SJCRH30 (cell line): ENCODE data around the gene DIS3L2. TPM values are rescaled to one million over a fixed set of nuclear protein-coding genes. Genes with fewer than 3 reads are reported as not detected.

Experiments
- DNase-seq, 2 experiments: peaks; one replicate each; pipeline ENCODE4 v3.0.0-alpha.2; 2015 to 2020
- H3K27ac ChIP-seq: fragments of 250-450 bp; sonication (Bioruptor Pico); 2 replicates; pipeline ENCODE4 v1.5.1; 2020; ENCODE audit warnings: mild to moderate bottlenecking, moderate library complexity
- H3K27me3 ChIP-seq: fragments of 250-450 bp; sonication (Bioruptor Pico); 2 replicates; pipeline ENCODE4 v1.5.1; 2020; ENCODE audit warnings: mild to moderate bottlenecking, moderate library complexity
- H3K36me3 ChIP-seq: fragments of 250-450 bp; sonication (Bioruptor Pico); 2 replicates; pipeline ENCODE4 v1.5.1; 2020; ENCODE audit warnings: mild to moderate bottlenecking, moderate library complexity
- H3K4me1 ChIP-seq: fragments of 250-450 bp; sonication (Bioruptor Pico); 2 replicates; pipeline ENCODE4 v1.5.1; 2020; ENCODE audit warnings: mild to moderate bottlenecking, moderate library complexity
- H3K4me3 ChIP-seq: fragments of 250-450 bp; sonication (Bioruptor Pico); 2 replicates; pipeline ENCODE4 v1.5.1; 2020; ENCODE audit warnings: mild to moderate bottlenecking, moderate library complexity
- H3K9me3 ChIP-seq: fragments of 250-450 bp; sonication (Bioruptor Pico); replicated peaks from 2 replicates; pipeline ENCODE4 v1.5.1; 2020; ENCODE audit warnings: mild to moderate bottlenecking, moderate library complexity
- total RNA-seq: library from RNA; depleted of rRNA; stranded (reverse); fragments of >200 nt; shearing (Covaris generic); gene quantifications from 2 replicates; pipeline ENCODE4 v1.2.3, GENCODE V29; 2014

The DIS3L2 gene
- total RNA-seq, 1 experiment from 2014 or later: 33.2 TPM

DNA sequence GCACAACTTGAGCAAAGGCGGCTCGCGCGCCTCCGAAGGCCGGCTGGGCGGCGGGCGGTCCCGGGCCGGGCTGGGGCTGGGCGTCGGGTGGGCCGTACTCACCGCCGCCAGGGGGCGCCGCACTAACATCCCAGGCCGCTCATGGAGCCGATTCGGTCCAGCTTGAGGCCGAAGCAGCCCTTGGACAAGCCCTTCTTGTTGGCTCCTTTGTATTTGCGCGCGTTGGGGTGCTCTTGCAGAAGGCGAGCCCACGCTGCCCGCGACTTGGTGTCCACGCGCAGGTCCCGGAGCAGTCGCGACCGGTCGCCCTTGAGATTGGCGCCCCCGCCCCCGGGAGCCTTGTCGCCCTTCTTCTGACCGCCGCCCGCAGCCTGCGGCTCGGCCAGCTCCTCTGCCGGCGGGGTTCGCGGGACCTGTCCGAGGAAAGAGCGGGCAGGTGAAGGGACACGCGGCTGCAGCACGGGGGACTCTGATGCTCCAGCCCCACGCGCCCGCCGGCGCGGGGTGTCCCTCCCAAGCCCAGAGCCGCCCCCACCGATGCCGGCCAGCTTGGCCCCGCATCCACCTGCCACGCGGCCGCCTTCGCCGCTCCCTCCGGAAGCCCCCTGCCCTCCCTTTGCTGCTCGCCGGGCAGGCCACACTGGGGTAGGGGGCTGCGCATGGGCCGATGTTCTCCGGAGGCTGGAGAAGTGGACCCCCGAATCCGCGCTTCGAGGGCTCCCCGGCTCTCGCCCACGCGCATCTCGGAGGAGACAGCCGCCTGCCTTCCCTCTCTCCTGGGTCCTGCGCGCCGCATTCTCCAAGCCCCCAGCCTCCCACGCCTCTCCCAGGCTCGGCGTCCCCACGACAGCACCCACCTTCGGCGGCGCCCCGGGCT lies 36.0 kb upstream of the DIS3L2 start:
- Histone ChIP-seq H3K27me3 (no peaks in the 10 kb centered on the region), H3K9me3 (no peaks in the 10 kb centered on the region), H3K4me3 (peak overlapping the region; percentile 71), H3K4me1 (peaks cover 9% of the 10 kb centered on the region; the same call in 1 of the 2 replicates), H3K36me3 (no peaks in the 10 kb centered on the region), H3K27ac (peak overlapping the region; percentile 20; the same call in 1 of the 2 replicates)
- DNase-seq: peak; percentile 87 to 95

DNA sequence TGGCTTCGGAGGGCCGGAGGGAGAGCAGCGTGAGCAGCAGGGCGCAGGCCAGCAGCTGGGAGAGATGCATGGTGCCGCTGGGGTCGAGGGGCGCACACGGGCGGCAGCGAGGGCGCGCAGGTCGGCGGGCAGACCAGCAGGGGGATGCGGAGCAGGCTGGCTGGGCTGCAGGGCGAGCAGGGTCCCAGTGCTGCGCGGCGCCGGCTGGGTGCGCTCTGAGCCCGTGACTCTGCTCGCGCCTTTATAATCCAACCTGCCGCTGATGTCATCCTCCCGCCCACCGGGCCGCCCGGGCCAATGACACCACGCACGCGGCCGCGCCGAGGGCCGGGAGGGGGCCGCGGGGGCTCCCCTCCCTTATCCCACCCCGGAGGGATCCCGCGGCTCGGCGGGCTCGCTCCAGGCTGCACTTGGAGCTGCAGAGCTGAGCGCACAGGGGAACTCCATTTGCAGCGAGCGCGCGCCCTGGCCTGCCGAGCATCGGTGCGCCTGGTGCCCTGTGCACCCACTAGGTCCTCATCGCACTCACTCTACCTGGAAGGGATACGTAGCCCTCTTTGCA lies 35.3 kb upstream of the DIS3L2 start, which contains the start of gene NPPC:
NPPC (minus strand) TSS at position 217 of the 562 bp plus-strand sequence; CDS start at position 70, 147 bp downstream.
- peak within 1 kb of the TSS; percentile 71 for H3K4me3 ChIP-seq
- H3K27me3 ChIP-seq: no peaks in the 10 kb centered on the region
- peaks cover 12% of the 10 kb centered on the region; the same call in 1 of the 2 replicates for H3K4me1 ChIP-seq
- H3K9me3 ChIP-seq: no peaks in the 10 kb centered on the region
- H3K27ac ChIP-seq: peak within 1 kb of the TSS; percentile 20; the same call in 1 of the 2 replicates
- DNase-seq: peak; percentile 91 to 93
- no peaks in the 10 kb centered on the region for H3K36me3 ChIP-seq

DNA sequence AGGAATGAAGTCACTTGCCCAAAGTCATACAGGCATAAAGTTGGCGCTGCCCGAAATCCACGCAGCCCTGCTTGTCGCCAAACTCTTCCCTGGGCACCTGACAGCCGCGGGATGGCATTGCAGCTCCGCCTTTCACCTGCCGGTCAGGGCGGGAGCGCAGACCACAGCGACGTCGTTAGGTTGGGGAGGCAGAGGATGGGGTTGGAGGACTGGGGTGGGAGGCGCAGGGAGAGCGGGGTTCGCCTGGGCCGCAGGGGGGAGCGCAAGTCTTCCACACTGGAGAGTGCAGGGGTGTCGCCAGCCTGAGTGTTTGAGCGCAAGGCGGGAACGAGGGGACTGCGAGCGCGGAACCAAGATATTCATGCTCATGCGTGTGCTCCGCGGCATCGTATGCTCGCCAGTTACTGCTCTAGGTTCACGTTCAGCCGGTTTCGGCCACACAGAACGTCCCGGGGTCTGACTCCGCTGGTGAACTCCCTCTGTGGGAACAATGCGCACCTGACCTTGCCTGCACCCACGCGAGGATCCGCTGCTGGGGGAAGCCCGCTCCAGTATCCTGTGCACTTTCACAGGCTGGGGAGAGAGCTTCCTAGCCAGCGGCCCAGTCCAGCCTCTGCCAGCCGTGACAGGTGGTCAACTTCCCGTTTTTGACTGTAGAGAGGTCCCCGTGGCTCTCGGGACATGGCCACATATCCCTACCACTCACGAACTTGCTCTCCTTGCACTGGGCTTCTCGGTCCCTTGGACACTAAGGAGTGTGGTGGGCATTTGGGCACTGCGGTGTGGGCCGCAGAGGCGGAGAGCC lies 34.5 kb upstream of the DIS3L2 start:
- DNase-seq: no peak
- H3K4me1 ChIP-seq: peaks cover 12% of the 10 kb centered on the region; the same call in 1 of the 2 replicates
- H3K4me3 ChIP-seq: no peak overlapping the region
- no peaks in the 10 kb centered on the region for H3K9me3 ChIP-seq
- H3K27ac ChIP-seq: no peak overlapping the region
- no peaks in the 10 kb centered on the region for H3K36me3 ChIP-seq
- no peaks in the 10 kb centered on the region for H3K27me3 ChIP-seq

DNA sequence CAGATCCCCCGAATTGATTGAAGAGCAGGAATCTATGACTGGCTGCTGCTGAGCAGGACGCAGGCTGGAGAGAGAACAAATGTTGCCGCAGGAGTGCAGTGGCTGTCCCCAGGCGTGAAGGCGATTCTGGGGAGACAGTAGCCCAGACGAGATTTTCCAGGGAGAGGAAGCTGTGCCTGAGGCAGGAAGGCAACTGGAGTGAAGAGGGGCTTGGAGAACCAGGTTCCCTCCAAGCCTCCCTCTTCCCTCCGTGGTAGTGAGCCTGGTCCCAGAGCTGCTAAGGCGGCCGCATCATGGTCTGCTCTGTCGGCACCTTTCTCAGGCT lies 34.0 kb upstream of the DIS3L2 start:
- H3K4me1 ChIP-seq: peaks cover 12% of the 10 kb centered on the region; the same call in 1 of the 2 replicates
- DNase-seq: no peak
- no peaks in the 10 kb centered on the region for H3K27me3 ChIP-seq
- no peak overlapping the region for H3K27ac ChIP-seq
- H3K9me3 ChIP-seq: no peaks in the 10 kb centered on the region
- H3K36me3 ChIP-seq: no peaks in the 10 kb centered on the region
- H3K4me3 ChIP-seq: no peak overlapping the region

DNA sequence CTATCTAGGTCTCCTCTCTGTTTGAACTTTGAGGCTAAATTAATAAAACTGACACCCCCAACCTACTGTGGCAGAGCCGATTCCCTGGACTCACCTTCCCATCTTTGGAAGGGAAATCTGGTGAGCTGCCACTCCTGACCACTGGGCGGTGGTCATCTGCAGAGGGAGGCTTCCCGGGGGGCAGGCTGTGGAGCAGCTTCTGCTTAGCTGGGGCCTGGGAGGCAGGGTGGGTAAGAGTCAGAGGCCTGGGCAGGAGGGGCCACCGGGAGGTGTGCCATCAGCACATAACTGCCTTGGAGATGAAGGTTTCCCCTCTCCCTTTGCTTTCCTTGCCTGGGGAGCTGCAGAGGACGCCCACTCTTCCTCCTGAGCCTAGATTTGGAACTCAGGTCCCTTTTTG lies 33.0 kb upstream of the DIS3L2 start:
- Histone ChIP-seq H3K4me1 (peaks cover 20% of the 10 kb centered on the region), H3K27me3 (no peaks in the 10 kb centered on the region), H3K36me3 (no peaks in the 10 kb centered on the region), H3K4me3 (no peak overlapping the region), H3K27ac (no peak overlapping the region), H3K9me3 (no peaks in the 10 kb centered on the region)
- DNase-seq: peak; percentile 50 to 59

DNA sequence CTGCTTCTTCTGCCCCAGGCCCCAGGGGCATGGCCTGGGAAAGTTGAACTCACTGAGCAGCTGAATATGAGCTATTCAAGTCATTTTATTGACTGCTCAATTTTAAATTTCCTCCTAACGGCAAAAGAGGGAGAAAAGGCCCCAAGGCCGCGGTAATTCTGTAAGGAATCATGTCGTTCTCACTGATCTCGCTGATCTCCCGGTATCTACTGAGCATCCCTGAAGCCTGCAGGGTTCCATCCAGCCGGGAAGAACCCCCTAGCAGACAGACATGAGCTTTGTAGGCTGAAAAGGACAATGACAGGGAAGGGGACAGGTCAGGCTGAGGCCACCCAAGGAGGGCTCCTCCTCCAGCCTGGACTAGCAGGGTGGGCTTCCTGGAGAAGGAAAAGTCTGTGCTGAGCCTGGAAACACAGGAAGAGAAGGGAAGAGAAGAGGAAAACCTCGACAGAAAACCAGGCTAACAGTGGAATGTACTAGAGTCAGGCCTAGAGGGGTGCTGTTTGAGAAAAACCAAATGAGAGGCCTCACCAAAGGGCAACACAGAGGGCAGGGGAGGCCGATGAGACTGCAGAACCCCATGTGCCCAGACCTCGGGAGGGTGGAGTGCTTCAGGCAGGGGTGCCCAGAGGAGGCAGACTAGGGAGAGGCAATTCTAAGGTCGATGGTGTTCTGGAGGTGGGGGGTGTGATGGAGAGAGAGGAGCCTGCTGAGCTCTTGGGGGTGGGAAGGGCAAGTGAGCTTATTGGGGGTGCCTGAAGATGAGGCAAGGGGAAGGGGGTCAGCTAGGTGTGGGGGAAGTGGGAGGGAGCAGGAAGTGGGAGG lies 32.4 kb upstream of the DIS3L2 start:
- Histone ChIP-seq H3K4me3 (no peak overlapping the region), H3K36me3 (no peaks in the 10 kb centered on the region), H3K27ac (no peak overlapping the region), H3K4me1 (peaks cover 26% of the 10 kb centered on the region), H3K9me3 (no peaks in the 10 kb centered on the region), H3K27me3 (no peaks in the 10 kb centered on the region)
- peak in 1 of 2 experiments; percentile 2 for DNase-seq

DNA sequence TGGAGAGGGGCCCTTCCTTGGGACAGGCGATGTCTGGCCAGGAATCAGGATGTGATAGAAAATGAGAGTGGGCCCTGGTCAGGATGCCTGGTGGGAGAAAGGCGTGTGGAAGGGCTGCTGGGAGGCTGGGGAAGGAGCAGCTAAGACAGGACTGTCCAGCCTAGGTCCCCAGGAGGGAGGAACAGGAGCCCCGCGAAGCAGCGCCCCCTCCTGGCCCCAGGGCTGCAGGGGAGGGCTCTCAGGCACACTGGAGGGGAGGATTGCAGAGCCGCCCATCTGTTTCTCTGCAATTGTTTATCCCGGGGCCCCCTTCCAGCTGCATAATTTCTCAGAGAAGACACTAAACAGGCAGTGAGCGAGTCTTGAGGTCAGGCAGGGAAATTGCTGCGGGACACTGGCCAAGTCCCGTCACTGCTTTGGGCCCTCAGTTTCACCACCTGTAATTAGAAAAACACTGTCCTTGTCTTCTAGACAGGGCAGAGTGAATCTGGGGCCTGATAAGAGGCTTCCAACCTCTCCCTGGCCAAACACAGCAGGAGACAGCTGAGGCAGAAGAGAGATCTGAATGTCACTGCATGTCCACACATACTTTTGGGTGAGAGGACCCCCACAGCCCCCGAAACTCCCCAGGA lies 31.4 kb upstream of the DIS3L2 start:
- peak; percentile 52 to 63 for DNase-seq
- no peaks in the 10 kb centered on the region for H3K9me3 ChIP-seq

DNA sequence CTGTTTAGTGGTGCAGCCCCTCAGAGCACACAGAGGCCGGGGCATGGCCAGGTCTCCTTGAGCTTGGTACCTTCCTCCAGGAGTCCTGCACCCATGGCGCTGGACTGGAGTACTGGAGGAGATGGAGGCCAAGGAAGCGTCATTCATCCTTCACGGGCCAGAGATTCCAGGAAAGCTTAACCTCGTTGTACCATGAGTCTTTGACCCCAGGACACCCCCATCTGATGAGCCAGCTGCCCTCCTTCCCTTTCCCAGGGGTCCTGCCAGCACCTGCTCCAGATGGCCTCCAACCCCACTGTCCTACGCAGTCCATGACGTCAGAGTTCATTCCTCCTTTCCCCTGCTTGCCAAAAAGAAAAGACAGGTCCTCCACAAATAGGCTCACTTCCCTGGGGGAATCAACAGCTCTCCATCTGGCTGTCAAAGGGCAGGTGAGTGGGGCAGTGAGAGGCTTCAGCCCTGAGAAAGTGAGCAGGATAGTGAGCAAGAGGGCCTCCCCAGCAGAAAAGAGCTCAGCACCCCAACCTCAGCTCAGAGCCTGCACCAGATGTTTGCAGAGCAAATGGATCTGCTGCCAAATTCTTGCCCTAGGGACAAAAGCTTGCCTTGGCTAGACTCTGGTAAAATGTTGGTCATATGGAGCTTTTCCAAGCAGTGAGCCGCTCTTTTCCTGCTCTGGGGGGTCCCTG lies 30.8 kb upstream of the DIS3L2 start:
- DNase-seq: peak in 1 of 2 experiments; percentile 4
- no peaks in the 10 kb centered on the region for H3K27me3 ChIP-seq
- no peaks in the 10 kb centered on the region for H3K9me3 ChIP-seq
- no peak overlapping the region for H3K4me3 ChIP-seq
- no peak overlapping the region for H3K27ac ChIP-seq
- no peaks in the 10 kb centered on the region for H3K36me3 ChIP-seq
- H3K4me1 ChIP-seq: peaks cover 40% of the 10 kb centered on the region

More for the DNA sequence above, 31.4 kb upstream of the DIS3L2 start:
- Histone ChIP-seq H3K4me1 (peaks cover 34% of the 10 kb centered on the region), H3K27me3 (no peaks in the 10 kb centered on the region), H3K4me3 (no peak overlapping the region), H3K36me3 (no peaks in the 10 kb centered on the region), H3K27ac (no peak overlapping the region)

DNA sequence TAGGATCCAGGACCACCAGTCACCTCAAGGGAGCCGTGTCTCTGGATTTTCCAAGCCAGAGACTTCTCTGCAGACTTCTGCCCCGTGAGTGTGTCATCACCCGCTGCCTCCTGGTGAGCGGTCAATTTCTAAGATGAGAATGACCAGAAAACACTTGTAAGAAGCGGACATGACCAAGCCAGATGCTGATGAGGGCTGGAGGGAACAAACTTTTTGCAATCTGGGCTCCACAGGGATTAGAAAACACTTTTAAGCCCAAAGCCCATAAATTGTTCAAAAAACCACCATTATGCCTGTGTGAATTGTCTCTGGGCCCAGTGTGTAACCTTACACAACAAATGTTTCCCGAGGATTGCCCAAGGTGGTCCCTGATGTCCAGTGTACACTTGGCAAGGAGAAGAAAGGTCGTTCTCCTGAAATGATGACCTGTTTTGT lies 30.0 kb upstream of the DIS3L2 start:
- no peak for DNase-seq
- no peak overlapping the region for H3K4me3 ChIP-seq
- no peak overlapping the region for H3K27ac ChIP-seq
- no peaks in the 10 kb centered on the region for H3K36me3 ChIP-seq
- H3K4me1 ChIP-seq: peaks cover 45% of the 10 kb centered on the region
- no peaks in the 10 kb centered on the region for H3K9me3 ChIP-seq
- H3K27me3 ChIP-seq: no peaks in the 10 kb centered on the region

DNA sequence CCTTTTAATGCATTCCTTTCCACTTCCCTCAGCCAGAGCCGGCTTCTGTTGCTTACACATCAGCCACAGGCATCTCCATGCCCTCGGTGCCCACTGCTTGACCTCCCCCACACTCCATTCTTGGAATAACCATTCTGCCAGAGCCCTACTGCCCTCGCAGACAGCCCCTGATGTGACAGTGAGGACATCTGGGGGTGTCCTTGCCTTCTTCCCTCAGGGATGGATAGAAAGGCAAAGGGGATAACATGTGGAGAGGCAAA lies 28.9 kb upstream of the DIS3L2 start:
- Histone ChIP-seq H3K9me3 (no peaks in the 10 kb centered on the region), H3K4me1 (peaks cover 45% of the 10 kb centered on the region), H3K4me3 (no peak overlapping the region), H3K27me3 (no peaks in the 10 kb centered on the region), H3K36me3 (no peaks in the 10 kb centered on the region), H3K27ac (no peak overlapping the region)
- DNase-seq: peak in 1 of 2 experiments; percentile 35

DNA sequence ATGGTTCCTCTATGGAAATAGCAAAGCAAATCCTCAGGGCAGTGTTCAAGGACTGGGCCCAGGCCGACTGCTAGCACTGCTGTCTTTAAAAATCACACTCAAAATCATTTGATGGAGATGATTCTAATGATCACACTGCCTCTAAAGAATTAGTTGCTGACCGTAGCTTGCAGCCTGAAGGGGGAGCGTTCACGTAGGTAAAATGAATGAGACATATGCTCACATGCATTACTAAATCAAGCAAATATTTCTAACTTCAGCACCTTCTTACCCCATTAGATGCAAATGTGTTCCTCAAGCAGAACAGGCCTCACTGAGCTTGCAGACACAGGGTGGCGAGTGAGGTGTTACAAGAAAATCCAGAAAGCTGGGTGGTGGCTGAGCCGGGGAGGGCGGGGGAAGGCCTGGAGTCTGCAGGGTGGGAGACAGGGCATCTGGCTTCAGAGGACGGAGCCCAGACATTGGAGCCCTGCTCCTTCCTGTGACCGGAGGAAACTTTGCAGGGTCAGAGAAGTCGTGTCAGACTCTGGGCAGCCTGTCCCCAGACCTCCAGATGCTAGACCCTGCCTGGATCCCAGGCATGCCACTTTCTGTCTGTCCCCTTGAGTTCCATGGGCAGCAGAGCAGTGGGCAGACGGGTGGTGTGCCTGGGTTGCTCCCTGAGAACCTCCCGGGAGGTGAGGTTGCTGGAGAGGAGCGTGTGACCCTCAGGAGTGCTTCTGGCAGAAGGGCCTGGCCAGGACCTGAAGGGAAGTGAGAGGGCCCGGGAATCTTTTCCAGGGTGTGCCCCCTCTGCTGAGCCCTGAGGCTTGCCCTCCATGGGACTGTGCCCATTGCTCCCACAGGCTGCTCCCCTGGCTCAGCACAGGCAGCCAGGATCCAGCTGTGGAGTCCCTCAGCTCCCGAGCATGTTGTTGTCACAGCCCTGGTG lies 28.3 kb upstream of the DIS3L2 start:
- H3K27me3 ChIP-seq: no peaks in the 10 kb centered on the region
- DNase-seq: peak in 1 of 2 experiments; percentile 18
- H3K36me3 ChIP-seq: no peaks in the 10 kb centered on the region
- H3K4me3 ChIP-seq: no peak overlapping the region
- peak overlapping the region; percentile 90 for H3K27ac ChIP-seq
- no peaks in the 10 kb centered on the region for H3K9me3 ChIP-seq
- H3K4me1 ChIP-seq: peaks cover 45% of the 10 kb centered on the region

DNA sequence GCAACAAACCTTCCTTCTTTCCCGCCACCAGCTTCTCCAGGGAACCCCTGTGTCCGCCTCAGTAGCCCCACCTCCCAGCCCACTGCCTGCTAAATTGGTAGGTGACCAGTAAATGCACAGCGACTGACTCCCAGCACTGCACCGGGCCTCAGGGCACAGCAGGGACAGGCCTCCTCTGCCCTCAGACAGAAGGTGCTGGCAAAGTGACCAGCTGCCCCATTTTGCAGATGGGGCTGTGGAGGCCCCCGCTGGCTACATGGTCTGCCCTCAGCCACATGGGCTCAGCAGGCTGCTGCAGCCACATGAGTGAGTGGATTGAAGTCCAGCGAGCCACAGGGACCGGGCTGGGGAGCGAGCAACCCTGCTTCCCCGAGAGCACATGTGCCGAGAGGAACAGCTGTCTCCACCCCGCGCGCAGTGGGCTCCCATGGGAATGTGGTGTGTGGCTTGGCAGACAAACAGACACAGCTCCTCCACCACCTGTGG lies 27.6 kb upstream of the DIS3L2 start:
- DNase-seq: peak; percentile 100
- no peak overlapping the region for H3K4me3 ChIP-seq
- no peaks in the 10 kb centered on the region for H3K36me3 ChIP-seq
- peak overlapping the region; percentile 90 for H3K27ac ChIP-seq
- H3K27me3 ChIP-seq: no peaks in the 10 kb centered on the region
- H3K4me1 ChIP-seq: peaks cover 40% of the 10 kb centered on the region
- H3K9me3 ChIP-seq: no peaks in the 10 kb centered on the region
